ENCODE data around the gene COBLL1.
"Not testable (repeated sequence)": the region's sequence is repeated elsewhere in the genome, so short reads cannot be mapped to it uniquely, and the experiment has no call there.

The COBLL1 gene

DNA sequence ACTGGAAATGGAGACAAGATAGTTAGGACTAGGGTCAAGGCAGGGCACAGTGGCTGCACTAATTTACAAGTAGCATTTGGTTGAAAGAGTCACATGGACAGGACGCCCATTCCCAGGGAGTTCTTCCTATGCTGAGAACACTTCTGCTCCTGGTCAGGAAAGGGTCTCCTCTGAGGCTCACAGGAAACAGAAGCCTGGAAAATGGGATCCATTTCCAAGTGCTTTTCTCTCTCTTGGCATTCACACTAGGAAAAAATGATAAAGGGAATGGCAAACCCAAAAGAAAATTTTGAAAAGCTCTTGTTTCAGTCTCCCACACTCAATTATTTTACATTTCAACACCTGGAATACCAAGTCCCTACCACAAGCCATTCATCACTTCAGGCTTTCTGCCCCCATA is 88.7 kb downstream of the COBLL1 start:
- no peak for DNase-seq

DNA sequence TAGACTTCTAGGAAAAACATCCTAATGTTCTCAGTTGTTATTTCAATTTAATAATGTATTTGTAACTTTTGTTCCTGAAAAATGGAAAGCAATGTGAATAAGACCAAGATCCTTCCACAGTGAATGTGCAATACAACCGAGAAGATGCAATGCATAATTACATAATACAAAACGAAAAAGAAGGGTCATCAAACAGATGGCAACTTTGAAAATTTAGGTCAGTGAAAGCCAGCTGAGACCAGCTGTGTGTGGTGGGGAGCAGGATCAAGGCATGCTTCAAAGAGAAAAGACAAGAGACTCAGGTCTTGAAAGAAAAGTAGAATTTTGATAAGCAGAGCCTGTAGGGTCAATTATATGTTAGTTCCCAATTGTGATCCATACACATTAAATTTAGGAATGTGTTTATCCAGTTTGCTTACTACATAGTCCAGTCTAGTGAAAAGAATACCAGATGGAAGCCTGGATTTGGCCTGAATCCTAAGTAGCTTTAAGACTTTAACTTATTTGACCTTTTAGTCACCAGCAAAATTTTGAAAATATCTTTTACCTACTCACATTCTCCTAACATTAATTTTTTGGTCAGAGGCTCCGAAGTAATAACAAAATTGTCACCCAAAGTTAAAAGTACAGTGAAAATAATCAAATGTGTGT is 93.7 kb downstream of the COBLL1 start:
- DNase-seq: no peak

DNA sequence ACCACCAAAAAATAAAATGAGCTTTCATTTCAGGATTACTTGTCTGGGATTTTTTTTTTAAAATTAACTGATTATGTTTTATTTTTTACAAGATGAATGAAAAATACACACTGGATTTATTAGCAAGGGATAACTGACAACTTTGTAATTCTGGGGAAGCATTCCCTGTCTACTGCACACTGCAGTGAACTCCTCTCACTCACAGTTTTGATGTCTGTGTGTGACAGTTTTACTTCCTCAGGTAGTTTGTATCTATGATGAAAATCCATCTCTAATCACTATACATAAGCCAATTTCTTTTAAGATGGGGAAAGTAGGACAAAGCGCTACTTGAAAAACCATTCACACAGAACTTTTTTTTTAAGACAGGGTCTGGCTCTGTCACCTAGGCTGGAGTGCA is 94.5 kb downstream of the COBLL1 start:
- DNase-seq: no peak

DNA sequence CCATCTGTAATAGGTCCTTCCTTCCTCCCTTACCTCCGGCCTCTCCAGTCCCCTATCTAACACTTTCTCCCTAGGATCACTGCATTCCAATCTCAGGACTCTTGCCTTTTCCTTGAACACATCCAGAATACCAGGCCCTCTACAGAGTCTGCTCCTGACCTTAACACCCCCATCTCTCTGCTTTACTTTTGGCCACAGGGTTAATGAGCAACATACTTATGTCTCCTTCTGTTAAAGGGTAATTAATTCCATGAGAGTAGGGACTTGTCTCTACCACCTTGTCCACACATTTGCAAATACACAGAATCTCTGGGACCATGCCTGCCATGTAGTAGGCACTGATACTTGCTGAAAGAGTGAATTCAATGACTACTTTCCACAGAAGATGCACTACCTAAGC is 94.9 kb downstream of the COBLL1 start:
- no peak for DNase-seq

DNA sequence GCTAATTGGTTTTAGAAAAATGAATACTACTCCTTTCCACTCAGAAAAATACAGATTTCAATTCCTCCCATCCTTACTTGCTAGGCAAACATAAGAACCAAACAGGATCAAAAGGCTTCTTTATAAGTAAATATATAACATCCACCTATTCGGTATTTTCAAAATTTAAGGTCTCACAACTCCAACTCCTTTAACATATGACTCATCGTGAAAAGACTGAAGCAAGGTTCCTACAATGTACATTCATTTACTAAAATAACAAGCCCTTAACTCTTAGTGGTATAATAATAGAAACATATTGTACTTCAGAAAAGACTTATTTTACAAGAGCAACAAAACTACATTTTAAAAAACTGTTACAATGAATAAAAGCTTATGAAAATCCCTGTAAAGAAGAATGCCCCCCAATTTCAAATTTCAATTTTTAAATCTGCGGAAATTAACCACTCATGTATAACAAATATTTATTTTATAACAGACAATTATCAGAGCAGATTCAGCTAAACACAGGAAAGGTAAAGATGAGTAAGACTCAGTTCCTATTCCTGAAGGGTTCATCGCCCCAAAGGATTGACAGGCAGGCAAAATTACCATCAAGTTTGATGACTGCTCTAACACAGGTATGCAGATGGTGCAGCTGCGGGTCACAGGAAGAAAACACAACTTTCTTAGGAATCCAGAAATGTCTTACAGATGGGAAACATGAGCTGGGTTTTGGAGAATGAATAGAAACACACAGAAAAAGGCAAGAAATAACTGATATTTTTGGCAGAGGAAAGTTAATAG is 96.4 kb downstream of the COBLL1 start:
- DNase-seq: no peak

DNA sequence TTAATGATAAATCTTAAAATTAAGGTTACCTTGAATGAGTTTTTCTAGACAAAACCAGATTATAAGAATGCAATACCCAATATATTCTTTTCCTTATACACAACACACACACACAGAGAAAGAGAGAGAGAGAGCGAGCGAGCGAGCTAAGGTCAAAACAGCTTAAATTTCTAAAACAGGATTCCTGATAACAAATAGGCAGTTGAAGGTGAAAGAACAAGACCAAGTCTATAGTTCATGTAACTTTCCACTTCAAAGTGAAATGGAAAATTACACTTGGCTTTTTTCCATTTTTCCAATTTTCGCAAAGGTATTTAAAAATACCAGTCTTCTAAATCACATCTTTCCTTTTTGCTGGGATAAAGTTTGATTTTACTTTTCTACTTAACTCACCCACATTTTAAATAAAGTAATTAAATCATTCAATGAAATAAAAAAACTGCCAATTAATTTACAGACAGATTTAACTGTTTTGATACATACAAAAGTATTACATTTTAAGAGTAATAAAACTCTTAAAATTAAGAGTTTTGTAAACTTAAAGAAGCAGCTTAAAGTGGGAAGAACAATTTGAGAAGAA is 98.8 kb downstream of the COBLL1 start:
- DNase-seq: no peak

DNA sequence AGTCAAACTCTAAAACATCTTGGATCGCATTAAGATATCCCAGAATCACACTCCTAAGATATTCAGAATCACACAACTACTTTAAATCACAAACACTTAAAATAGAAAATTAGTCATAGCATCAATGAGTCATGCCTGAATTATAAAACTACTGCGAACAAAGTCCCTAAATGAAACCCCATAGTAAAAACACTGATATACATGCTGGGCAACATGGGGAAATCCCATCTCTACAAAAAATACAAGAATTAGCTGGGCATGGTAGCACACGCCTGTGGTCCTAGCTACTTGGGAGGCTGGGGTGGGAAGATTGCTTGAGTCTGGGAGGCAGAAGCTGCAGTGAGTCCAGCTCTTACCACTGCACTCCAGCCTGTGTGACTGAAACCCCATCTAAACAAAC is 101.7 kb downstream of the COBLL1 start:
- DNase-seq: no peak

DNA sequence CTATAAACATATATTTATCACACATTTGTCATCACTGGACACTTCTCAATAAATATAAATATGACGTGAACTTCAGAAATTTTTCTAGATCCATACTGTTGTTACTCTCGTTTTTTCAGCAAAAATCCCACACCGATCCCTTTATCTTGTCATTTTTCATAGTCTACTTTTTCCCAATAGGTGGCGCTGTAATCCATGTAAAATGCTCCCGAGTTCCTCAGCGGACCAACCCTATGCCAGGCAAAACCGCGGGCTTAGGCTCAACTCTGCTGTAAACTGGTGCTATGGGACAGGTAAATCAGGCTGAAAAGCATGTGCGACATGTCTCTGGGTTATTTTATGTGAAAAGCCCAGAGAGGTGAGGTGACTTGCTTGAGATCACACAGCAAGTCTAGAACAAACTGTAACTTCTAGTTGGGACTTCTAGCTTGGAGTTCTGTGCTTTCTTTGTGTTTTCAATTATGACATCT is 104.0 kb downstream of the COBLL1 start:
- no peak for DNase-seq

DNA sequence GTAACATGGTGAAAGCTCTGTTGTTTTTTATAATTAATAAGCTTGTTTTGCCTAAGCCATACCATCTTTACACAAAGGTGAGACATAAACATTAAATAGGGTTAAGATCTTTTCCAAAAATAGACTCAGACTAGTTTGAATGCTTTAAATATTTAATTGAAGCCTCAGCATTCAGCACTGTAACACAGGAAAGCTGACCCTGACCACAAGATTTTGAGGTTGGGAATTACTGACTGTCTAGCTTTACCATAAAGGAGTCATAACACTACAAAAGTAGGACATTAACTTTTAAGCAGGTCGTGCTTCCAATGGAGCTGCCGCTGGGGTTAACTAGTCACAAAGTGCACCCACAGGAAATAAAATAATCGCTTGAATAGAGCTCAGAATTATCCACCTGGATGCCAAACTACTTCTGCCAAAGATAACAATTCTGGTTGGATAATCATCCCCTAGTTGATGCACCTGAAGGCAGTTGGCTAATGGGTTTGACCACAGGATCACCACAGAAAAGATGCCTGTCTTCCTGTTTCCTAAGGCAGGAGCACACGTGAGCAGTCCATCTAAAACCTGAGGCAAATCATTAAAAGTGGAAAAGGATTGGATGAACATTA is 106.2 kb downstream of the COBLL1 start:
- DNase-seq: no peak

DNA sequence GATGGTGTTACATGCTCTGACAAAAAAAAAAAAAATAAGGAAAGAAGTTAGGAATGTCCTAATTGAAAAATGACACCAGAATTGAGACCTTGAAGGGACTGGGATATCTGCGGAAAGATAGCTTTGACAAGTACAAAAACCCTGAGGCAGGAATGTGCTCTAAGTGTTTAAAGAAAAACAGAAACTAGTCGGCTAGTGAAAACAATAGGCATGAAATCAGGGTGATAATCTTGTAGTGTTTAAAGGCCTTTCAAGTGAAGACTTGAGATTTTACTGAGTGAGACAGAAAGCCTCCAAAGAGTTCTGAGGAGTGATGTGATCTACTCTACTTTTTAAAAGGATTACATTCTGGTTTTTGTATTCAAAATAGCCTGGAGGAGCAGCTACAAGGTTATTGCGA is 107.4 kb downstream of the COBLL1 start:
- no peak for DNase-seq

DNA sequence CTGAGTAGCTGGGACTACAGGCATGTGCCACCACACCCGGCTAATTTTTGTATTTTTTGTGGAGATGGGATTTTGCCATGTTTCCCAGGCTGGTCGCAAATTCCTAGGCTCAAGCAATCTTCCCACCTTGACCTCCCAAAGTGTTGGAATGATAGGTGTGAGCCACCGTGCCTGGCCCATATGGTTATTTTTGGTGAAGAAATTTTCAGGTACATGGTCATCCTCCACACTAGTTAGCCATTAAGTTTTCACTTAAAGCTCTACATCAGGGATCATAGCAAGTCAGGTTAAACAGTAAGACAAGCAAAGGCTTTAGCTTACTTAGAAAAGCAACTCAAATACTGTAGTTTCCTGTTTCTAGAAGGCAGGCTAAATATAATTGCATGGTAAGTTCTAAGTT is 116.1 kb downstream of the COBLL1 start:
- DNase-seq: no peak

DNA sequence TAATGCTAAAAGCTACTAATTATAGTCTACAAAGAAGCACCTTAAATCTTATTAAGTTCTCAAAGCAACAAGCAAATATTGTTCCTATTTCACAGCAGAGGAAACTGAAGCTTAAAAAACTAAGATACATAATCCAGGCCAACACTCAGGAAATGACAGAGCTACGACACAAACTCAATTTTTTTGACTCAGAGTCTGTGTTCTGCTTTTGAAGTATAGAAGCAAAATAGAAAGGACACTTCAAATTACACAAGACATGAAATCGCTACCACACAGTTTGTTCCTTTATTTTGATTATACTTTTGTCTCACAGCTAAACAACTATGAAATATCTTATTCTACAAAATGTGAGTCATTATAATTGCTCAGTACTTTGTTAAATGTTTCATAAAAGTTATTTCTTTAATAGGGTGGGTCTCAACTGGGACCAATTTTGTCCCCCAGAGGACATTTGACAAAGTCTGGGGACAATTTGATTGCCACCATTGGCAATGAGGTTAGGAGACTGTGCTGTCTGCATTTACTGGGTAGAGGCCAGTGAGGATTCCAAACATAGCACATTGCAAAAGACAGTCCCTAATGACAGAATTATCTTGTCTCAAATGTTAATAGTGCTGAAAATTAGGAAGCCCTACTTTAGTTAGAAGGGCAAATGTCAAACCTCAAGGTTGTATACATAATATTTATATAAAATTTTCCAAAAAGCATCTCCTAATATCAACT is 118.8 kb downstream of the COBLL1 start:
- DNase-seq: no peak

DNA sequence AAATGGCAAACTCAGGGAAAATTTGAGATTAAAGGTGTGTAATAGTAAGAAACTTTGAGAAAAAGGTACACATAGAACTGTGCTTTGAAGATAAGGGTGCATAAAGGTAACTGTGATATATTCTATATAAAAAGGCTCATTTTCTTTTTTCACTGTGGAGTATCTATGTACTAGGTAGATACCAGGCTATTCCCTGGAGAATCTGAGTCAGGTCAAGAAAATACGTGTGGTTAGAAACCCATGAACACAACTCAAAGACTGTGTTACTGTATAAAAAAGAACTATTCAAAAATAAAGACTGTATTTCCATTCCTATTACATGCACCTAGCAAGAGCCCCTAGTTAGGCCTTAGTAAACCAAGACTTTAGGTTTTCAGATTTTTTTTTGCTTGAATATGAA is 120.2 kb downstream of the COBLL1 start:
- no peak for DNase-seq

DNA sequence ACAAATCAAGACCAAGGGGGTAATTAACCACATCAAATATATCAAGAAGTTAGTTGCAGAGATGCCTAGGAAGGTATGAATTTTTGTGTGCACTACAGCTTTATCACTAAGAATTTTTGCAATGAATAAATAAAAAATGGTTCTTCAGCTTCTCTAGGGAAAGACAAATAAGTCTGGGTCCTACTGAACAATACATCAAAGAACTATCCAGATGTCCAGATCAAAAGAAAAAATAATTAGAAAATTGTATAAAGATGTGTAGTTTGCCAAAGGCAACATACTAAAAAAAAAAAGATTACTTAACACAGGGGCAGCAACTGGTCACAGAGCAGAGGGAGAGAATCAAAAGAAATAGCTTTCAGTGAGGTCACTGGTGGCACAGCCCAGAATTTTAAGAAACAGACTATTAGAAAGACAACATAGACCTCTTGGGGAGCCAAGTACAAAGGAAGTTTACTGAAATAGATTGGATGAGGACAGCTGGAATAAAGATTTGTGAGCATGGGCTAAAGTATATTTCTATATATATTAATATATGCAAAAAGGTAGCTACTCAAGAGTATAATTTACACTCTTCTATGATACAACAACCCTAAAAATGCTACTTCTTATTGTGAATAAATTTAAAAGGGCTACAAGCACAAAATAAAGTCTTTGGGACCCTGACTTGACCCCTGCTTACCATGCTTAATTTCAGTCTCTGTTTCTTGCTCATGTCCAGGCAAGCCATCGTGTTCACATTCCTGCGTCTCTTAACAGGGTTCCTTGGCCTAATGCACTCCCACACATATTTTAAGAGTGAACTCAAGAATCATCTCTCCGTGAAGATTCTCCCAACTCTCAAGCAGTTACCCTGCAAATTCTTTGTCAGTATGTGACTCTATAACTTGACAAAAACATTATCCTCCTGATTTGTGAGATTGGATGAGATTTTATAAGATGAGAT is 121.4 kb downstream of the COBLL1 start:
- DNase-seq: no peak

DNA sequence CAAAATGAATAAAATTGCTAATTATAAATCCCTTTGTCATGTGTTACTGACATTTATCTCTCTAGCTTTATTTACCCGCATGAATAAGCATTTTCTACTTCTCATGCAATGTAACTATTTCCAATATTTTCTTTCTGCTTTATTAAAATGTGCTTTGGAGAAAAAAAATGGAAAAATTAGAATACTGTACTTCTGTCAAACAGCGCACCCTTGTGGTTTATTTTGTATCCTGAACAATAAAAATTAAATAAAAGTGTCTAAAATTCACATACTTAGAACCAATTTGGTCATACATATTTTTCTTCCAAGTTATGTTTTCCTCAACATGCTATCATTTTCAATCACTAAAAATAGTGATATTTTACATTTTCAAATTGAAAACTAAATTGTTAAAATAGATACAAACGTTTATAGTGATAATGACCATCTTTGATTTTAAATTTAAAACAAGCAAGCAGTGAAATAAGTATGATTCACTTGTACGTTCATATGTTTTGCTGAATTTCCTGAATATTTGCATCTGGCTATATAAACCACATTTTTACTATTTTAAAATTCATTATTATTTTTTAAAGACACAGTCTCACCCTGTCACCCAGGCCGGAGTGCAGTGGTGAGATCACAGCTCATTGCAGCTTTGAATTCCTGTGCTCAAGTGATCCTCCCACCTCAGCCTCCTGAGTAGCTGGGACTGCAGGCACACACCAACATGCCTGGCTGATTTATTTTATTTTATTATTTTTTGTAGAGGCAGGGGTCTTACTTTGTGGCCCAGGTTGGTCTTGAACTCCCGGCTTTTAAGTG is 124.4 kb downstream of the COBLL1 start:
- DNase-seq: no peak

DNA sequence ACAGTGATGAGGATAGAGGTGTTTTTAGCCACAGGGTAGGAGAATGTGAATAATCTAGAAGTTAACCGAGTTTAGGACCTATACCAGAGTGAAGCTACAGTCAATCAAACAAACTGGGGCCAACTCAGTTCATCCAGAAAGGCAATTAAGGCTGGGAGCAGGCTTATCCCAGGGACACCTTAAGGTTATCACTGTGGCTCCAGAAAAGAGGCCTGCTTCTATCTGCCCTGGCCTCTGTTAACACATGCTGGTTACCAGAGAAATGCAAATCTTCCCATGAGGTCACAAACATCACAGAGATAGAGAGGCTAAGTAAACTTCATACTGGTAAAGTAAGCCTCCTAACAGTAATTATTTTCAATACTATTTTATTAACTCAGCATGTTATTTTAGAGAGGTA is 127.2 kb downstream of the COBLL1 start:
- no peak for DNase-seq

DNA sequence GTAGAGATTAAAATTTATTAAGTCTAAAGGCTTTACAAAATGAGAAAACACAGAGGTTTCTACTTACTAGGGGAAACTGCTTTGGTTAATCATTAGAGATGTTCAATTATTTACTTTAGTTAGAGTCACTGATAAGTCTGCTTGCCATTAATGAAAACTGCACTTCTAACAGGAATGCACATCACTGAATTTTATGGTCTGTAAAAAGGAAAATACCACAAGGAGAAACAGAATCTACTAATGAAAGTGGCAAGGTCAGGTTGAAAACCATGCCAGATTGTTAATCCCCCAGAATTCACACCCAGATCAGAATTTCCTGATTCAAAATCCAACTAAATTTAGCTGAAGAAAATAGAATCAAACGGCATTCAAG is 129.9 kb downstream of the COBLL1 start:
- DNase-seq: no peak

DNA sequence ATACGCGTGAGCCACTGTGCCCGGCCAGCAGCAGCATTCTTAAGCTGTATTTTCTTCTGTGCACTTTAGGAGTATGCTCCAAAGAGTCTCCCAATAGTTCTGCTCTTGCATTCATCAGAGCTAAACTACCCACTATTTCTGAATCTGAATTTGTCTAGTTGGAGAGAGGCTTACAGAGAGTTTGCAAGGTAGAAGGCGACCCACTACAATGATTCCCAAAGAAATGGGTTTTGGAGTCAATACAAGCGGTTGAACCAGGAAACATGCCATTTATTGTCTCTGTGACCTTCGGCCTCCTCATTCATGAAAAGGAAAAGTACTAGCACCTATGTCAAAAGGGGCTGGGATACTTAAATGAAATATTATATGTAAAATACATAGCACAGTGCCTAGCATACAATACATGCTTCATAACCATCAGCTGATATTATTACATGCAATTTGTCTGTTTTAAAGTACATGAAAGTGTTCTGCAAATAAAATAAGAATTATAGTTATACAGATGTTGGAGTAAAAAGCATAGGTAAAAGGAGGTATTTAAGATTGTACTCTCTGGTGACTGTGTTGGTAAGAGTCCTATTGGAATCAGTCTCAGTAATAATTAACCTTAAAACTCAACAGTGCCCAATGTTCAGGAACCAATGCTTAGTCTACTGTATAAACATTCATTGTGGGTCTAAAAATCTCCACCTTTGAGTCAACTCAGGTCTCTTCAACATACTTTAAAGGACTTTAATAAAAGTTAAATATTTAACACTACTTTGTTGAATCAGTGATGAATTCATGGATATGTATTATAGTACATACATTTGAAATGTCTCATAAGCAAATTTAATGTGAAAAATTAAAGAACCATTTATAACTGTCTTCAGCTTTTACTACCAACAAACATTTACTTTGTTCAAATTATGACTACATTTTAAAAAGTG is 130.5 kb downstream of the COBLL1 start:
- no peak for DNase-seq

DNA sequence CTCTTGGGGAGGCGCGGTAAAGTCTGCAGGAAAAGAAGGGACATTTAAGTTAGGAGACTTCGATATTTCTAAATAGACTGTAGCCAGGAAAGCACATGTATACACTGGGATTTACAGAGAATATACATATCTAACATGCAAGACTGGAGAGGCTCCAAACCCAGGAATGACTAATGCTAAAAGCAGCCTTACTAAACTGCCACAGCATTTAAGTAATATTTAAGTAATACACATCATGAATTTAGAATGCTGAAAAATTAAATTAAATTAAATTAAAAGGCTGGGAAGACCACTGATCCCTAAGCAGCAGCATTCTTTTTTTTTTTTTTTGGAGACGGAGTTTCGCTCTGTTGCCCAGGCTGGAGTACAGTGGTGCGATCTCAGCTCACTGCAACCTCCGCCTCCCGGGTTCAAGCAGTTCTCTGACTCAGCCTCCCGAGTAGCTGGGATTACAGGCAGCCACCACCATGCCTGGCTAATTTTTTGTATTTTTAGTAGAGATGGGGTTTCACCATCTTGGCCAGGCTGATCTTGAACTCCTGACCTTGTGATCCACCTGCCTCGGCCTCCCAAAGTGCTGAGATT is 131.3 kb downstream of the COBLL1 start:
- not testable (repeated sequence) for DNase-seq

DNA sequence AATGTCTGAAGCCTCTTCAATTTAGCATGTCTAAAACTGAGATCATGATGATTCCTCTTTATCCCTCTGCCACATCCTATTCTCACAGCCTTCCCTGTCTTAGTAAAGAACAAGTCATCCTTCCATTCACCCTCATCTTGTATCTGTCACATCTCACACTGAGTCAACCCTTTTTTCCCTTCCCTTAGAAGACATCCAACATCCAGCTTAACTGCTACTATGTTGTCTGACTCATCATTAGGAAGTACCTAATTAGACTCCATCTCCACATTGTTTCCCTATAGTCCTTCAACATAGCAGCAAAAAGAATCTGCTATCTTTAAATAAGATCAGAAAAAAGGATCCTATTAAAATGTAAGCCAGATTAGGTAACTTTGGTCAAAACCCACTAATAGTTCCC is 135.1 kb downstream of the COBLL1 start:
- DNase-seq: no peak
